A673 (cell line): Measurements from ENCODE around the gene DNLZ.

ENCODE experiments used
- CTCF ChIP-seq: fragments of 300-800, 200-600 bp; sonication (generic); conservative IDR thresholded peaks from 2 replicates; pipeline ENCODE4 v1.5.1; 2017; ENCODE audit warnings: low read depth, mild to moderate bottlenecking, antibody characterized with exemption, low read length, moderate library complexity, mixed read lengths
- EZH2 ChIP-seq: fragments of 200-600 bp; sonication (generic); IDR thresholded peaks from 2 replicates; pipeline ENCODE4 v1.6.1; 2017; ENCODE audit warnings: borderline replicate concordance, low read depth, mild to moderate bottlenecking, mixed read lengths, antibody characterized with exemption, low read length; ENCODE audit not compliant: poor library complexity, severe bottlenecking

GRCh38 chr9:136340356-136341041, 23.0 kb downstream of the DNLZ start:
- TF ChIP-seq CTCF (no peak), EZH2 (no peak)
